GM19043 (cell line): ENCODE data around the gene CDK6.

Experiments
- ATAC-seq: cut with Tn5 transposase; IDR thresholded peaks from one replicate; pipeline ENCODE4 v1.9.1; 2021; ENCODE audit warnings: low read depth; ENCODE audit not compliant: unreplicated experiment

The CDK6 gene

GRCh38 chr7:92632791-92633190, 203.6 kb downstream of the CDK6 start:
- ATAC-seq = no peak

GRCh38 chr7:92631850-92632487, 204.4 kb downstream of the CDK6 start:
- peak; percentile 19 for ATAC-seq

- ATAC-seq = peak; percentile 63
Observed at GRCh38 chr7:92631067-92631849, 205.1 kb downstream of the CDK6 start.

GRCh38 chr7:92629779-92630178, 206.6 kb downstream of the CDK6 start:
- no peak for ATAC-seq

- ATAC-seq = no peak
Observed at GRCh38 chr7:92627956-92628355, 208.4 kb downstream of the CDK6 start.

GRCh38 chr7:92626281-92626809, 210.0 kb downstream of the CDK6 start:
- ATAC-seq = no peak

- ATAC-seq = no peak
Observed at GRCh38 chr7:92625617-92626016, 210.8 kb downstream of the CDK6 start.

GRCh38 chr7:92624298-92624996, 211.9 kb downstream of the CDK6 start:
- ATAC-seq = no peak

GRCh38 chr7:92623544-92623943, 212.8 kb downstream of the CDK6 start:
- no peak for ATAC-seq

- ATAC-seq = no peak
Observed at GRCh38 chr7:92622685-92623084, 213.7 kb downstream of the CDK6 start.

- ATAC-seq = peak; percentile 57
Observed at GRCh38 chr7:92622030-92622429, 214.3 kb downstream of the CDK6 start.

GRCh38 chr7:92621561-92622023, 214.8 kb downstream of the CDK6 start:
- peak; percentile 33 for ATAC-seq

- peak; percentile 65 for ATAC-seq
Observed at GRCh38 chr7:92621026-92621540, 215.3 kb downstream of the CDK6 start.

GRCh38 chr7:92615861-92616260, 220.5 kb downstream of the CDK6 start:
- no peak for ATAC-seq

- no peak for ATAC-seq
Observed at GRCh38 chr7:92614660-92615174, 221.7 kb downstream of the CDK6 start.

- ATAC-seq = no peak
Observed at GRCh38 chr7:92613720-92614119, 222.7 kb downstream of the CDK6 start.

GRCh38 chr7:92613214-92613613, 223.2 kb downstream of the CDK6 start:
- ATAC-seq = no peak

- no peak for ATAC-seq
Observed at GRCh38 chr7:92612501-92612900, 223.9 kb downstream of the CDK6 start.

- ATAC-seq = no peak
Observed at GRCh38 chr7:92611735-92612134, 224.6 kb downstream of the CDK6 start.

- no peak for ATAC-seq
Observed at GRCh38 chr7:92609921-92610518, 226.4 kb downstream of the CDK6 start.
